HUES64 (cell line): Measurements from ENCODE around the gene PRPH2.
"Not testable (repeated sequence)": the region's sequence is repeated elsewhere in the genome, so short reads cannot be mapped to it uniquely, and the experiment has no call there.

ENCODE experiments used
- H3K27ac ChIP-seq: 2 replicates; pipeline ENCODE4 v1.7.0; 2013; ENCODE audit warnings: low read depth, low read length, inconsistent platforms
- H3K27me3 ChIP-seq: 2 replicates; pipeline ENCODE4 v1.6.1; 2013; ENCODE audit warnings: mild to moderate bottlenecking, low read length; ENCODE audit not compliant: insufficient read depth
- H3K36me3 ChIP-seq: 2 replicates; pipeline ENCODE4 v1.6.1; 2013; ENCODE audit warnings: mild to moderate bottlenecking, low read length; ENCODE audit not compliant: insufficient read depth
- H3K4me1 ChIP-seq: 2 replicates; pipeline ENCODE4 v1.6.1; 2013; ENCODE audit warnings: mild to moderate bottlenecking, low read length, moderate library complexity; ENCODE audit not compliant: insufficient read depth
- H3K4me3 ChIP-seq: 2 replicates; pipeline ENCODE4 v1.5.1; 2013; ENCODE audit warnings: mild to moderate bottlenecking, low read length, moderate library complexity
- H3K9ac ChIP-seq: 2 replicates; pipeline ENCODE4 v1.6.1; 2013; ENCODE audit warnings: mild to moderate bottlenecking, low read depth, low read length
- H3K9me3 ChIP-seq: 2 replicates; pipeline ENCODE4 v1.6.1; 2013; ENCODE audit warnings: low read depth, low read length; ENCODE audit not compliant: insufficient read depth
- whole genome bisulfite sequencing: fragments of 150-250, 120-280 bp; methylation state at CpG from one replicate; pipeline ENCODE4 v1.1.7; 2013; ENCODE audit warnings: missing lambda C conversion rate; 5-methylcytosine and 5-hydroxymethylcytosine counted together

The PRPH2 gene

DNA sequence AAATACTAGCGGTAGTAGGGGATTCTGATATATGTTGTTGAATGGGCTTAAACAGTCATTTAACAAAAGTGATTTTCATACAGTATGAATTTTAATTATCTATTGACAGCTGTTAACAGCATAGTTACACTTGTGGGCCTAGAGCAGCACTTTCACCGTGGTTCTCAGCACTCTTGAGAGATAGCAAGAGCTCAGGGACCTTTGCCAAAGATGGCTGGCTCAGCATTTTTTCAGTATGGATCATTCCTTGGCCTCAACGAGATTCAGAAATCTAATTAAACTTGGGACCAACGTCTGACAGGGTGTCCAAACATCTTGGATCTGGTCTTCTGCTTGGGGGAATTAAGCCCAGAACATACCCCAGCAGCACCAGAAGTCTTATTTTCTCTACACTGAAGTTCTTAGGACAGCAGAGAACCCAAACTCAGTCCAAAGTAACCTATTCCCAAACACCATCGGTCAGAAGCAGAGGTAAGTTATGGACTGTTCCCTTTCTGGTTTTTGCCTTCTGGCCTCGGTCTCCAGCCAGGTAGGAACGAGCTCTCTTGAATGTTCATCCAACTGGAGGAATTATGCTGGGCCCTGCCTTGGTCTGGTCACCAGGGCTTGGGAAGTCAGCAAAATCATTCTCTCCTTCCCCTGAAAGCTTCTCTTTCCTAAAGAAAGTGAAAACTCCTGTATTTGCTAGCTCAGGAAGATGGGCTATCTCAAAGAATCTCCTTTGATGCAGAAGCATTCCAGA lies 25.7 kb downstream of the PRPH2 start:
- Histone ChIP-seq H3K9me3 (no peaks in the 10 kb centered on the region), H3K4me1 (no peaks in the 10 kb centered on the region), H3K27me3 (no peaks in the 10 kb centered on the region), H3K36me3 (peaks cover 31% of the 10 kb centered on the region), H3K9ac (no peak overlapping the region), H3K4me3 (no peak overlapping the region), H3K27ac (no peak overlapping the region)
- WGBS = 93% methylated on average over 6 of the region's 7 CpGs

DNA sequence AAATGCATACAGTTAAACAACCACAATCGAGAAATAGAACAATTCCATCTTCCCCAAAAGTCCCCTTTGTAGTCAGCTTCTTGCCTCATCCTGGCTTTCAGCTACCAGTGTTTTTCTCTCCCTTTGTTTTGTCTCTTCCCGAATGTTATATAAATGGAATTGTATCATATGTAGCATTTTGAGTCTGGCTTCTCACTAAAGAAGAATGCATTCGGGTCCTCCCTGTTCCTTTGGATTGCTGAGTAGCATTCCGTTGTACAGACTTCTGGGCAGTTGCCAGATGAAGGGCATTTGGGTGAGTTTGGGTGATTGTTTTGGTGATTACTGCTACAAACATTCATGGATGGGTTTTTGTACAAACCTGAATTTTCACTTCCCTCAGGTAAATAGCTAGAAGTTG lies 27.8 kb downstream of the PRPH2 start:
- no peak overlapping the region for H3K9ac ChIP-seq

GRCh38 chr6:42693725-42694323 lies 28.6 kb downstream of the PRPH2 start:
- Histone ChIP-seq H3K27ac (no peak overlapping the region), H3K9ac (no peak overlapping the region), H3K27me3 (no peaks in the 10 kb centered on the region), H3K9me3 (no peaks in the 10 kb centered on the region), H3K4me1 (no peaks in the 10 kb centered on the region), H3K36me3 (peaks cover 58% of the 10 kb centered on the region), H3K4me3 (no peak overlapping the region)
- WGBS = 90% methylated on average over 2 of the region's 2 CpGs

More for the DNA sequence above, 27.8 kb downstream of the PRPH2 start:
- Histone ChIP-seq H3K9me3 (no peaks in the 10 kb centered on the region), H3K4me3 (no peak overlapping the region), H3K27ac (no peak overlapping the region), H3K36me3 (peaks cover 51% of the 10 kb centered on the region), H3K4me1 (no peaks in the 10 kb centered on the region), H3K27me3 (no peaks in the 10 kb centered on the region)
- WGBS = 92% methylated on average over 4 of the region's 4 CpGs

DNA sequence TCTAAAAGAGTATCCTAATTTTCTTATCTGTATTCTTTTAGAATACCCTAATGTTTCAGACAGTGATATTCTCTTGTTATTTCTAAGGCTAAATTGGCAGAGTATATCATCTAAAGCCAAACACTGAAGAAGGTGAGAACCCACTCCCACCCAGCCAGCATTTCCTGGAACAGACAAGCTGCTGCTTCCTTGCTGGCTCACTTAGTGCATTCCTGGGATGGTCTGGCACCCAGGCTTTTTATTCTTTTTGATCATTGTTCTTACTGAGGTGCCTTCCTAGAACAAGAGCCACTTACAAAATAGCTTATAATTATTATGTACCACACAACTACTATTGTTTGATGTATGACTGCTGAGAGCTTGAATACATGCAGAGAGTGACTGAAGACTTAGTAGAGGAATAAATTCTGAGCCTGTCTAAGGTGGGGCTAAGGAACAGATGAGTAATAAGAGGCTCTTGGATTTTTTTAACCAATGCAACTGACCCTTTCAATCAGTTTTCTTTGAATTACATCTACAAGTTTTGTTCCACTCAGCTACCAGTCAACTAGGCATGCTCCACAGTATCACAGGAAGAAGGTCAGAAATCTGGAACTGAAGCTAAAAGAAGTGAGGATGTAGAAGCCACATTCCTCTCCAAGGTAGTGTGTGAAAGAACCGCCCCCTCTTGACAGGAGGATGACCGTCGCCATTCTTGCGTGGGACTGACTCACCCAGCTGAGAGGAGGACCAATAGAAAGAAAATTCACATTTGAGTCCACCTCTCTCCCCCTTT lies 30.1 kb downstream of the PRPH2 start:
- H3K27ac ChIP-seq = no peak overlapping the region

GRCh38 chr6:42690872-42691271 lies 31.5 kb downstream of the PRPH2 start:
- Histone ChIP-seq H3K4me1 (no peaks in the 10 kb centered on the region), H3K36me3 (peaks cover 74% of the 10 kb centered on the region), H3K27me3 (no peaks in the 10 kb centered on the region), H3K4me3 (no peak overlapping the region), H3K9ac (no peak overlapping the region), H3K27ac (no peak overlapping the region), H3K9me3 (no peaks in the 10 kb centered on the region)
- WGBS = 95% methylated on average over 2 of the region's 2 CpGs

More for the DNA sequence above, 30.1 kb downstream of the PRPH2 start:
- 79% methylated on average over 4 of the region's 4 CpGs for WGBS
- Histone ChIP-seq H3K27me3 (no peaks in the 10 kb centered on the region), H3K4me3 (no peak overlapping the region), H3K4me1 (no peaks in the 10 kb centered on the region), H3K9me3 (no peaks in the 10 kb centered on the region), H3K36me3 (peaks cover 71% of the 10 kb centered on the region), H3K9ac (no peak overlapping the region)

- Histone ChIP-seq H3K36me3 (peaks cover 80% of the 10 kb centered on the region), H3K27ac (no peak overlapping the region), H3K9me3 (no peaks in the 10 kb centered on the region), H3K27me3 (no peaks in the 10 kb centered on the region), H3K9ac (no peak overlapping the region), H3K4me3 (no peak overlapping the region), H3K4me1 (no peaks in the 10 kb centered on the region)
- 94% methylated on average over 5 of the region's 5 CpGs for WGBS
Observed at GRCh38 chr6:42690151-42690702, 32.2 kb downstream of the PRPH2 start.

- Histone ChIP-seq H3K9me3 (no peaks in the 10 kb centered on the region), H3K27ac (no peak overlapping the region), H3K36me3 (peaks cover 82% of the 10 kb centered on the region), H3K4me1 (no peaks in the 10 kb centered on the region), H3K4me3 (no peak overlapping the region), H3K9ac (no peak overlapping the region), H3K27me3 (no peaks in the 10 kb centered on the region)
- WGBS = 94% methylated on average over 7 of the region's 7 CpGs
Observed at GRCh38 chr6:42689371-42689770, 33.0 kb downstream of the PRPH2 start.

DNA sequence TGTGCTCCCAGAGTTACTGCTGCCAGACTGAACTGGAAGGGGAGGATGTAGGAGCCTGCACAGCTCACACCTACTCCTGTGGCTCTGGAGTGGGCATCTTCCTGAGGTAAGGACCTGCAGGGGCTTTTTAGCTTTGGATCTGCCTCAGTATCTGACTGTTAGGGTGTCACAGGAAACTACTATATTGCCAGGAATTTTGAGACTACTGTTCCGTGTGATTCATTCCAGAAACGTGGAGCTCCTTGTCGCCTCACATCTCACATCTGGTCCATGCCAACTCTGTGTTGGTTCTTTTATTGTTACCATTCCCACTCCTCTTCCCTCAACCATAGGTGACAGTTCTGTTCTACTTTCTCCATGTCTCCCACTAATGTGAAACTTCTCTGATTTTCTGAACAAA lies 34.1 kb downstream of the PRPH2 start:
- Histone ChIP-seq H3K9me3 (no peaks in the 10 kb centered on the region), H3K9ac (no peak overlapping the region), H3K36me3 (peaks cover 82% of the 10 kb centered on the region), H3K27ac (no peak overlapping the region), H3K4me1 (no peaks in the 10 kb centered on the region), H3K4me3 (no peak overlapping the region), H3K27me3 (no peaks in the 10 kb centered on the region)
- 98% methylated on average over 3 of the region's 3 CpGs for WGBS

DNA sequence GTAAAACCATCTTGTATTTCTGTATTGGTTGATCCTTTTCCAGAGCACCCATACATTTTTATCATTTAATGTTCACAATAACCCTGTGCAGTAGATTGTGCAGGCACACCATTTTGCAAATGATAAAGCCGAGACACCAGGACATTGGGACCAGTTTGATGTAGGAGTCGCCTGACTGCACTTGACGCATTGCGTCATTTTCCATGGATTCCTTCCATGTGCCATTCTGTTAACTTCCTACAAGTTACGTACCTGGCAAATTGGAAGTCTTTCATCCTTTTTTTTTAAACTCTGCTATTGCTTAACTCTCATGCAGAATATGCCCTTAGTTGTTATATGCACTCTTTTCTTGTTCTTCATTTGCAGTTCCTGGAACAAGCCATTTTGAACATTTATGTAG lies 43.0 kb downstream of the PRPH2 start:
- H3K4me3 ChIP-seq = no peak overlapping the region
- no peak overlapping the region for H3K9ac ChIP-seq
- peaks cover 93% of the 10 kb centered on the region for H3K36me3 ChIP-seq
- no peaks in the 10 kb centered on the region for H3K9me3 ChIP-seq
- no peaks in the 10 kb centered on the region for H3K4me1 ChIP-seq
- H3K27ac ChIP-seq = no peak overlapping the region
- 95% methylated on average over 5 of the region's 5 CpGs for WGBS
- no peaks in the 10 kb centered on the region for H3K27me3 ChIP-seq

- Histone ChIP-seq H3K27me3 (no peaks in the 10 kb centered on the region), H3K36me3 (peaks cover 95% of the 10 kb centered on the region), H3K4me3 (no peak overlapping the region), H3K9ac (no peak overlapping the region), H3K9me3 (no peaks in the 10 kb centered on the region), H3K27ac (no peak overlapping the region), H3K4me1 (no peaks in the 10 kb centered on the region)
- 94% methylated on average over 3 of the region's 3 CpGs for WGBS
Observed at GRCh38 chr6:42674780-42675179, 47.6 kb downstream of the PRPH2 start.

- H3K36me3 ChIP-seq = peaks cover 95% of the 10 kb centered on the region
- not testable (repeated sequence) for H3K9me3 ChIP-seq, H3K27me3 ChIP-seq, H3K27ac ChIP-seq, H3K4me3 ChIP-seq, H3K4me1 ChIP-seq, H3K9ac ChIP-seq
- 92% methylated on average over 6 of the region's 6 CpGs for WGBS
Observed at GRCh38 chr6:42674368-42674767, 48.0 kb downstream of the PRPH2 start.
